Adrenal gland (tissue), 12 donors: ENCODE measurements around the gene FAM24B. TPM values are rescaled to one million over a fixed set of nuclear protein-coding genes. Genes with fewer than 3 reads are reported as not detected.

Experiments
- DNase-seq, 7 donors: peaks; one replicate each; pipeline ENCODE4 v3.0.0-alpha.2; 2019 to 2020
- H3K27ac ChIP-seq, 5 donors: fragments of 200-600 bp; sonication (generic) in 4 of 5; 1 replicate in 3 of 5; 2 replicates in 2 of 5; pipeline versions ENCODE4 v1.5.1 to v1.8.0; 2016 to 2020; ENCODE audit warnings: mild to moderate bottlenecking in 1 of 5
- H3K27me3 ChIP-seq: fragments of 200-600 bp; 2 replicates; pipeline ENCODE4 v1.8.0; 2021
- H3K36me3 ChIP-seq, 2 donors: fragments of 200-600 bp; replicated peaks in 1 of 2; 1 replicate in 1 of 2; 2 replicates in 1 of 2; pipeline versions ENCODE4 v1.5.1 to v1.8.0; 2018 to 2022
- H3K4me1 ChIP-seq, 2 donors: fragments of 200-600 bp; replicated peaks in 1 of 2; 1 replicate in 1 of 2; 2 replicates in 1 of 2; pipeline versions ENCODE4 v1.5.1 to v1.8.0; 2018 to 2021
- H3K4me3 ChIP-seq, 4 donors: fragments of 200-600 bp; sonication (generic) in 3 of 4; one replicate each; pipeline ENCODE4 v1.5.1; 2016 to 2018
- H3K9me3 ChIP-seq, 3 donors: fragments of 200-600 bp; sonication (generic) in 1 of 3; replicated peaks in 1 of 3; 1 replicate in 2 of 3; 2 replicates in 1 of 3; pipeline versions ENCODE4 v1.5.1 to v1.8.0; 2016 to 2021
- CTCF ChIP-seq, 6 experiments: fragments of 450-650 bp in 4 of 6; fragments of 200-600 bp in 2 of 6; sonication (generic) in 1 of 6; IDR thresholded peaks; 1 replicate in 5 of 6; 2 replicates in 1 of 6; pipeline versions ENCODE4 v1.5.1 to v1.8.0; 2016 to 2021; ENCODE audit warnings: antibody characterized with exemption in 6 of 6, mild to moderate bottlenecking in 2 of 6, moderate library complexity in 1 of 6
- POLR2A ChIP-seq, 2 donors: fragments of 450-650 bp; IDR thresholded peaks; one replicate each; pipeline ENCODE4 v1.6.1; 2017; ENCODE audit warnings: antibody characterized with exemption in 2 of 2, mild to moderate bottlenecking in 2 of 2, moderate library complexity in 1 of 2
- WGBS, 4 donors: extraction: QIAGEN DNeasy Blood & Tissue Kit in 2 of 4; methylation state at CpG; one replicate each; pipeline versions ENCODE4 v1.1.5 to v1.1.7; 2013 to 2017; 5-methylcytosine and 5-hydroxymethylcytosine counted together
- intact Hi-C, 2 donors: fragments of 100-400 bp; cut with DNase I; formaldehyde crosslinking; loops; one replicate each; pipeline versions ENCODE4 v1.14.1 to v1.15.0; 2022 to 2023
- polyA plus RNA-seq, 3 donors: library from polyadenylated mRNA; stranded (reverse); fragments of 200-250 nt in 2 of 3; fragments of 350-450 nt in 1 of 3; fragmentation: Illumina TruSeq in 1 of 3; extraction: RNeasy Lipid Tissue Mini Kit (QIAGEN cat#74804) in 1 of 3; gene quantifications; one replicate each; pipeline ENCODE4 v1.2.3, GENCODE V29; 2013 to 2014
- total RNA-seq, 9 donors: library from RNA; depleted of rRNA in 4 of 9; stranded (reverse); fragments of >200 nt in 4 of 9; fragments of 120-200 nt in 1 of 9; fragmentation: NEBNext Ultra II Directional in 1 of 9; extraction: Animal tissue kit (Norgen Biotek cat#: 25700) in 1 of 9; gene quantifications; one replicate each; pipeline versions ENCODE4 v1.1.0 to v1.2.4, GENCODE V29; 2013 to 2023
- donor health status: healthy with polysubstance abuse.
- donor health status: Bipolar disorder and iron deficiency.
- donor health status: DM: yes; HTN: yes; CAD: no.
- donor health status: DM: no; HTN: no; CAD: no.
- donor health status: DM: no; HTN: no; CAD: no.
- donor health status: DM: yes; HTN: yes; CAD: no.

The FAM24B gene
- total and polyA plus RNA-seq, 12 donors: 0.77 to 4.1 (median 2.0) TPM; not detected in 1

- Histone ChIP-seq H3K9me3 (no peaks in the 10 kb centered on the region), H3K27ac (no peak overlapping the region), H3K4me1 (no peaks in the 10 kb centered on the region), H3K36me3 (no peaks in the 10 kb centered on the region), H3K4me3 (no peak overlapping the region), H3K27me3 (no peaks in the 10 kb centered on the region)
- 90 to 100% (median 95%) methylated on average over 1 of the region's 1 CpG for WGBS, 4 donors
- intact Hi-C loops: no loop called here
- no peak for DNase-seq
- TF ChIP-seq POLR2A (IDR thresholded peaks at IDR 0.05) (no peak), CTCF (IDR thresholded peaks at IDR 0.05) (no peak)
Measured at GRCh38 chr10:122864901-122865300, 14.5 kb downstream of the FAM24B start.

- H3K36me3 ChIP-seq: no peaks in the 10 kb centered on the region
- intact Hi-C loops: no loop called here
- TF ChIP-seq POLR2A (IDR thresholded peaks at IDR 0.05) (no peak), CTCF (IDR thresholded peaks at IDR 0.05) (no peak)
- no peaks in the 10 kb centered on the region for H3K27me3 ChIP-seq
- no peaks in the 10 kb centered on the region for H3K9me3 ChIP-seq
- no peak for DNase-seq
- H3K4me3 ChIP-seq: no peak overlapping the region
- 91 to 96% (median 93%) methylated on average over 2 of the region's 2 CpGs for WGBS, 4 donors
- H3K27ac ChIP-seq: no peak overlapping the region
- H3K4me1 ChIP-seq: no peaks in the 10 kb centered on the region
Measured at GRCh38 chr10:122864194-122864592, 15.2 kb downstream of the FAM24B start.

- Histone ChIP-seq H3K27ac (no peak overlapping the region), H3K36me3 (no peaks in the 10 kb centered on the region), H3K27me3 (no peaks in the 10 kb centered on the region), H3K4me3 (no peak overlapping the region), H3K9me3 (no peaks in the 10 kb centered on the region), H3K4me1 (no peaks in the 10 kb centered on the region)
- intact Hi-C loops: no loop called here
- no peak for DNase-seq
- 90 to 93% (median 91%) methylated on average over 2 of the region's 2 CpGs for WGBS, 4 donors
- TF ChIP-seq CTCF (IDR thresholded peaks at IDR 0.05) (no peak), POLR2A (IDR thresholded peaks at IDR 0.05) (no peak)
Measured at GRCh38 chr10:122863216-122864193, 15.9 kb downstream of the FAM24B start.

- DNase-seq: no peak
- WGBS, 4 donors: 50 to 75% (median 69%) methylated on average over 1 of the region's 1 CpG
- Histone ChIP-seq H3K4me1 (no peaks in the 10 kb centered on the region), H3K9me3 (no peaks in the 10 kb centered on the region), H3K4me3 (no peak overlapping the region), H3K27me3 (no peaks in the 10 kb centered on the region), H3K27ac (no peak overlapping the region), H3K36me3 (no peaks in the 10 kb centered on the region)
- intact Hi-C loops: no loop called here
- TF ChIP-seq CTCF (IDR thresholded peaks at IDR 0.05) (no peak), POLR2A (IDR thresholded peaks at IDR 0.05) (no peak)
Measured at GRCh38 chr10:122861711-122862161, 17.6 kb downstream of the FAM24B start.
